Activated CD8-positive, alpha-beta memory T cell treated with anti-CD3 and anti-CD28 coated beads for 36 hours (primary cell): ENCODE measurements around the gene TGM3. TPM values are rescaled to one million over a fixed set of nuclear protein-coding genes. Genes with fewer than 3 reads are reported as not detected.

Source experiments
- CTCF ChIA-PET: fragments of 350-600 bp; sonication (Branson Sonifier 250); formaldehyde crosslinking; loops from one replicate; lab custom pipeline; 2021; ENCODE audit warnings: antibody characterized with exemption; lab: Charles Lee
- POLR2A ChIA-PET: fragments of 350-600 bp; sonication (Branson Sonifier 250); formaldehyde crosslinking; loops from one replicate; lab custom pipeline; 2021; ENCODE audit warnings: antibody characterized with exemption; lab: Charles Lee
- total RNA-seq, 2 experiments: library from RNA; stranded (reverse); gene quantifications; one replicate each; pipeline ENCODE4 v1.2.3, GENCODE V29; 2021

Gene TGM3
- total RNA-seq, 2 experiments from 2014 or later = not detected

GRCh38 chr20:2364044-2364443, 68.2 kb downstream of the TGM3 start:
- ChIA-PET POLR2A (no interaction called here), CTCF (no interaction called here)

- ChIA-PET CTCF (no interaction called here), POLR2A (no interaction called here)
These were observed 69.3 kb downstream of the TGM3 start for GRCh38 chr20:2365091-2365490.

GRCh38 chr20:2365666-2366065, 69.9 kb downstream of the TGM3 start:
- CTCF ChIA-PET = no interaction called here
- POLR2A ChIA-PET = no interaction called here

GRCh38 chr20:2368621-2369020, 72.8 kb downstream of the TGM3 start:
- CTCF ChIA-PET = no interaction called here

GRCh38 chr20:2373098-2373497, 77.3 kb downstream of the TGM3 start:
- POLR2A ChIA-PET = no interaction called here
- CTCF ChIA-PET = no interaction called here

More at GRCh38 chr20:2368621-2369020, 72.8 kb downstream of the TGM3 start:
- POLR2A ChIA-PET = no interaction called here

GRCh38 chr20:2374346-2375125, 78.7 kb downstream of the TGM3 start:
- POLR2A ChIA-PET = no interaction called here
- CTCF ChIA-PET = no interaction called here

- CTCF ChIA-PET = no interaction called here
- POLR2A ChIA-PET = no interaction called here
These were observed 83.1 kb downstream of the TGM3 start for GRCh38 chr20:2378893-2379292.

GRCh38 chr20:2379511-2380229, 83.9 kb downstream of the TGM3 start:
- ChIA-PET CTCF (no interaction called here), POLR2A (no interaction called here)

GRCh38 chr20:2380601-2381000, 84.8 kb downstream of the TGM3 start, which contains the start of gene TGM6:
Gene TGM6 (plus strand): TSS chr20:2380901. CDS start chr20:2380969, 68 bp downstream.
- ChIA-PET CTCF (interaction anchor here (1.0 kb wide), 1 partner anchor 72 kb away, joined by 3 read pairs; no protein-coding TSS in a partner anchor), POLR2A (no interaction called here)

GRCh38 chr20:2381303-2381702, 85.5 kb downstream of the TGM3 start:
- CTCF ChIA-PET = interaction anchor here (1.0 kb wide), 1 partner anchor 71 kb away, joined by 3 read pairs; no protein-coding TSS in a partner anchor
- POLR2A ChIA-PET = no interaction called here

GRCh38 chr20:2382833-2383232, 87.0 kb downstream of the TGM3 start:
- POLR2A ChIA-PET = no interaction called here
- CTCF ChIA-PET = no interaction called here

- CTCF ChIA-PET = no interaction called here
- POLR2A ChIA-PET = no interaction called here
These were observed 89.2 kb downstream of the TGM3 start for GRCh38 chr20:2385026-2385425.

- ChIA-PET CTCF (no interaction called here), POLR2A (no interaction called here)
These were observed 89.7 kb downstream of the TGM3 start for GRCh38 chr20:2385496-2385895.

- CTCF ChIA-PET = interaction anchor here (0.8 kb wide), 1 partner anchor 60 kb away, joined by 3 read pairs; no protein-coding TSS in a partner anchor
- POLR2A ChIA-PET = no interaction called here
These were observed 90.8 kb downstream of the TGM3 start for GRCh38 chr20:2386516-2387179.

GRCh38 chr20:2387180-2387577, 91.4 kb downstream of the TGM3 start:
- ChIA-PET CTCF (interaction anchor here (0.8 kb wide), 1 partner anchor 59 kb away, joined by 3 read pairs; no protein-coding TSS in a partner anchor), POLR2A (no interaction called here)

- CTCF ChIA-PET = no interaction called here
- POLR2A ChIA-PET = no interaction called here
These were observed 91.8 kb downstream of the TGM3 start for GRCh38 chr20:2387580-2387979.
